ENCODE measurements around the gene MVB12B.

The MVB12B gene

GRCh38 chr9:126329476-126330275 is 3.0 kb downstream of the MVB12B start:
- H3K27me3 ChIP-seq (ENCODE audit: insufficient read depth, low read length), result no peaks in the 10 kb centered on the region
- WGBS (ENCODE audit: extremely low coverage, insufficient coverage, insufficient read length), result no CpG with 5 or more reads among the region's 10 CpGs
- no peak overlapping the region for H3K4me3 ChIP-seq (ENCODE audit: low read depth, low read length)
- no peak overlapping the region for H3K18ac ChIP-seq (ENCODE audit: low read length)
- H3K14ac ChIP-seq (ENCODE audit: low read length), result no peak overlapping the region
- H3K4me1 ChIP-seq (ENCODE audit: control insufficient read depth in 1 of 2, insufficient read depth in 2 of 2, low read length in 2 of 2), result peaks cover 20 to 31% of the 10 kb centered on the region in 2 experiments
- H2BK12ac ChIP-seq (ENCODE audit: low read length), result no peak overlapping the region
- H4K91ac ChIP-seq (ENCODE audit: low read depth, low read length), result no peak overlapping the region
- H4K12ac ChIP-seq (ENCODE audit: low read depth, low read length), result no peak overlapping the region
- no peak overlapping the region for H3K4ac ChIP-seq (ENCODE audit: low read depth, low read length)
- H3K79me1 ChIP-seq (ENCODE audit: low read length), result peaks cover 19% of the 10 kb centered on the region
- H2AFZ ChIP-seq (ENCODE audit: insufficient read depth, low read length, poor library complexity), result no peak overlapping the region
- H2BK120ac ChIP-seq (ENCODE audit: insufficient read depth, low read length, poor library complexity), result no peak overlapping the region
- no peak overlapping the region for H3K4me2 ChIP-seq (ENCODE audit: low read length)
- no peak overlapping the region for H4K8ac ChIP-seq (ENCODE audit: low read depth, low read length)
- H3K9me3 ChIP-seq (ENCODE audit: insufficient read depth, low read depth, low read length), result no peaks in the 10 kb centered on the region
- H2BK5ac ChIP-seq (ENCODE audit: low read depth, low read length, poor library complexity), result no peak overlapping the region
- no peaks in the 10 kb centered on the region for H3K36me3 ChIP-seq (ENCODE audit: control insufficient read depth in 1 of 2, insufficient read depth in 2 of 2, low read length in 2 of 2)
- DNase-seq, result no peak
- no peak overlapping the region for H2AK5ac ChIP-seq (ENCODE audit: low read length)
- no peaks in the 10 kb centered on the region for H3K79me2 ChIP-seq (ENCODE audit: control insufficient read depth, insufficient read depth, low read length, poor library complexity)
- H3K9ac ChIP-seq (ENCODE audit: low read length), result no peak overlapping the region
- no peak overlapping the region for H3K27ac ChIP-seq (ENCODE audit: low read depth, low read length)
- H3K23ac ChIP-seq (ENCODE audit: low read length), result no peak overlapping the region

GRCh38 chr9:126330536-126330935 is 3.9 kb downstream of the MVB12B start:
- no peaks in the 10 kb centered on the region for H3K9me3 ChIP-seq (ENCODE audit: insufficient read depth, low read depth, low read length)
- H3K4me2 ChIP-seq (ENCODE audit: low read length), result no peak overlapping the region
- H3K79me2 ChIP-seq (ENCODE audit: control insufficient read depth, insufficient read depth, low read length, poor library complexity), result no peaks in the 10 kb centered on the region
- H2BK5ac ChIP-seq (ENCODE audit: low read depth, low read length, poor library complexity), result no peak overlapping the region
- H3K4me3 ChIP-seq (ENCODE audit: low read depth, low read length), result no peak overlapping the region
- peaks cover 19% of the 10 kb centered on the region for H3K79me1 ChIP-seq (ENCODE audit: low read length)
- H2AK5ac ChIP-seq (ENCODE audit: low read length), result no peak overlapping the region
- H4K12ac ChIP-seq (ENCODE audit: low read depth, low read length), result no peak overlapping the region
- no peak overlapping the region for H3K9ac ChIP-seq (ENCODE audit: low read length)
- no peak overlapping the region for H4K91ac ChIP-seq (ENCODE audit: low read depth, low read length)
- no peak overlapping the region for H4K8ac ChIP-seq (ENCODE audit: low read depth, low read length)
- H2AFZ ChIP-seq (ENCODE audit: insufficient read depth, low read length, poor library complexity), result no peak overlapping the region
- H3K14ac ChIP-seq (ENCODE audit: low read length), result no peak overlapping the region
- H2BK120ac ChIP-seq (ENCODE audit: insufficient read depth, low read length, poor library complexity), result no peak overlapping the region
- no peak overlapping the region for H3K18ac ChIP-seq (ENCODE audit: low read length)
- H3K27me3 ChIP-seq (ENCODE audit: insufficient read depth, low read length), result no peaks in the 10 kb centered on the region
- DNase-seq, result no peak
- H3K4ac ChIP-seq (ENCODE audit: low read depth, low read length), result no peak overlapping the region
- H2BK12ac ChIP-seq (ENCODE audit: low read length), result no peak overlapping the region
- no CpG with 5 or more reads among the region's 4 CpGs for WGBS (ENCODE audit: extremely low coverage, insufficient coverage, insufficient read length)
- no peak overlapping the region for H3K23ac ChIP-seq (ENCODE audit: low read length)
- H3K4me1 ChIP-seq (ENCODE audit: control insufficient read depth in 1 of 2, insufficient read depth in 2 of 2, low read length in 2 of 2), result peaks cover 23 to 32% of the 10 kb centered on the region in 2 experiments
- H3K27ac ChIP-seq (ENCODE audit: low read depth, low read length), result no peak overlapping the region
- H3K36me3 ChIP-seq (ENCODE audit: control insufficient read depth in 1 of 2, insufficient read depth in 2 of 2, low read length in 2 of 2), result no peaks in the 10 kb centered on the region

GRCh38 chr9:126331964-126332748 is 5.5 kb downstream of the MVB12B start:
- Histone ChIP-seq H3K14ac (ENCODE audit: low read length) (no peak overlapping the region), H3K27ac (ENCODE audit: low read depth, low read length) (no peak overlapping the region), H2AK5ac (ENCODE audit: low read length) (no peak overlapping the region), H3K18ac (ENCODE audit: low read length) (no peak overlapping the region), H4K91ac (ENCODE audit: low read depth, low read length) (no peak overlapping the region), H3K9ac (ENCODE audit: low read length) (no peak overlapping the region), H3K36me3 (ENCODE audit: control insufficient read depth in 1 of 2, insufficient read depth in 2 of 2, low read length in 2 of 2) (no peaks in the 10 kb centered on the region), H3K23ac (ENCODE audit: low read length) (no peak overlapping the region), H3K79me2 (ENCODE audit: control insufficient read depth, insufficient read depth, low read length, poor library complexity) (no peaks in the 10 kb centered on the region), H3K4me2 (ENCODE audit: low read length) (no peak overlapping the region), H3K79me1 (ENCODE audit: low read length) (peaks cover 7% of the 10 kb centered on the region), H3K9me3 (ENCODE audit: insufficient read depth, low read depth, low read length) (no peaks in the 10 kb centered on the region), H2BK5ac (ENCODE audit: low read depth, low read length, poor library complexity) (no peak overlapping the region), H4K12ac (ENCODE audit: low read depth, low read length) (no peak overlapping the region), H4K8ac (ENCODE audit: low read depth, low read length) (no peak overlapping the region), H3K4me1 (ENCODE audit: control insufficient read depth in 1 of 2, insufficient read depth in 2 of 2, low read length in 2 of 2) (peaks cover 19 to 23% of the 10 kb centered on the region in 2 experiments), H3K27me3 (ENCODE audit: insufficient read depth, low read length) (no peaks in the 10 kb centered on the region), H3K4me3 (ENCODE audit: low read depth, low read length) (no peak overlapping the region), H2AFZ (ENCODE audit: insufficient read depth, low read length, poor library complexity) (no peak overlapping the region), H2BK120ac (ENCODE audit: insufficient read depth, low read length, poor library complexity) (no peak overlapping the region), H3K4ac (ENCODE audit: low read depth, low read length) (no peak overlapping the region), H2BK12ac (ENCODE audit: low read length) (no peak overlapping the region)
- no CpG with 5 or more reads among the region's 8 CpGs for WGBS (ENCODE audit: extremely low coverage, insufficient coverage, insufficient read length)
- no peak for DNase-seq

GRCh38 chr9:126334721-126335621 is 8.3 kb downstream of the MVB12B start:
- Histone ChIP-seq H3K9ac (ENCODE audit: low read length) (no peak overlapping the region), H3K4me3 (ENCODE audit: low read depth, low read length) (peak overlapping the region; percentile 34), H3K79me2 (ENCODE audit: control insufficient read depth, insufficient read depth, low read length, poor library complexity) (no peaks in the 10 kb centered on the region), H4K12ac (ENCODE audit: low read depth, low read length) (no peak overlapping the region), H2BK5ac (ENCODE audit: low read depth, low read length, poor library complexity) (no peak overlapping the region), H4K8ac (ENCODE audit: low read depth, low read length) (no peak overlapping the region), H3K79me1 (ENCODE audit: low read length) (no peaks in the 10 kb centered on the region), H4K91ac (ENCODE audit: low read depth, low read length) (no peak overlapping the region), H3K14ac (ENCODE audit: low read length) (no peak overlapping the region), H2BK12ac (ENCODE audit: low read length) (no peak overlapping the region), H3K27me3 (ENCODE audit: insufficient read depth, low read length) (no peaks in the 10 kb centered on the region), H2AFZ (ENCODE audit: insufficient read depth, low read length, poor library complexity) (no peak overlapping the region), H3K23ac (ENCODE audit: low read length) (no peak overlapping the region), H3K27ac (ENCODE audit: low read depth, low read length) (no peak overlapping the region), H3K9me3 (ENCODE audit: insufficient read depth, low read depth, low read length) (no peaks in the 10 kb centered on the region), H2AK5ac (ENCODE audit: low read length) (no peak overlapping the region), H3K4me1 (ENCODE audit: control insufficient read depth in 1 of 2, insufficient read depth in 2 of 2, low read length in 2 of 2) (peaks cover 7 to 14% of the 10 kb centered on the region in 2 experiments), H3K4ac (ENCODE audit: low read depth, low read length) (no peak overlapping the region), H2BK120ac (ENCODE audit: insufficient read depth, low read length, poor library complexity) (no peak overlapping the region), H3K36me3 (ENCODE audit: control insufficient read depth in 1 of 2, insufficient read depth in 2 of 2, low read length in 2 of 2) (no peaks in the 10 kb centered on the region), H3K18ac (ENCODE audit: low read length) (peak overlapping the region; percentile 30), H3K4me2 (ENCODE audit: low read length) (no peak overlapping the region)
- no CpG with 5 or more reads among the region's 8 CpGs for WGBS (ENCODE audit: extremely low coverage, insufficient coverage, insufficient read length)
- peak; percentile 65 to 89 for DNase-seq
